GM21390 (cell line): Measurements from ENCODE around the gene HHIPL1.

ENCODE experiments used
- ATAC-seq: cut with Tn5 transposase; IDR thresholded peaks from one replicate; pipeline ENCODE4 v1.9.1; 2021; ENCODE audit not compliant: unreplicated experiment

Gene HHIPL1

DNA sequence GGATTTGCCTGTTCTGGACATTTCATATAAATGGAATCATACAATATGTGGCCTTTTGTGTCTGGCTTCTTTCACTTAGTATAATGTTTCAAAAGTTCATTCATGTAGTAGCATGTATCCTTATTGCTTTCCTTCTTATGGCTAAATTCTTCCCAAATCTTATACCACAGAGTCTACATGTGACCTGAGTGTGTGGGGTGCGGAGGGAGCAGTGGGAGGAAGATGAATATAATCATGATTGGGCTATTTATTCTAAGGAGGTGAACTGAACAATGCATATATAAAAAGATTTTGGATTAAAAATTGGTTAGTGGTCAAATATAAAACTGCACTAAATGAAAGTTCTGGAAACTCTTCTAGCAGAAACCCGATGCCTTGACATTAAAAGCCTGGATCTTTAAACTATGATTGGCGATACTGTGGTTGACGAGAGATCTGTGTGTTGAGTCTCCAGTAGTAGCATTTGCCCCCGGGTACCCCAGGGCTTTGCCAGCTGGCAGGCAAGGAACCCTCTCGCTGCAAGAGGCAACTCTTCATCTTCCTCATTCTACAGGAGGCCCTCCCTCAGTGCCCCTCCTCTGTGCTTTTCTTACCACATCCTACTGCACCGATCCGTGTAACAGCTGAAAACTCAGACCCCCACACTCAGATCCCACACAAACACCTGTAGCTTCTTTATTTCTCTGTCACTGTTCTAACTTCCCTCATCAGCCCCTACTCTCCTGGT, 41.8 kb downstream of the HHIPL1 start:
- no peak for ATAC-seq

GRCh38 chr14:99687284-99688209, 42.6 kb downstream of the HHIPL1 start:
- ATAC-seq = no peak

GRCh38 chr14:99688210-99688581, 43.3 kb downstream of the HHIPL1 start:
- no peak for ATAC-seq

DNA sequence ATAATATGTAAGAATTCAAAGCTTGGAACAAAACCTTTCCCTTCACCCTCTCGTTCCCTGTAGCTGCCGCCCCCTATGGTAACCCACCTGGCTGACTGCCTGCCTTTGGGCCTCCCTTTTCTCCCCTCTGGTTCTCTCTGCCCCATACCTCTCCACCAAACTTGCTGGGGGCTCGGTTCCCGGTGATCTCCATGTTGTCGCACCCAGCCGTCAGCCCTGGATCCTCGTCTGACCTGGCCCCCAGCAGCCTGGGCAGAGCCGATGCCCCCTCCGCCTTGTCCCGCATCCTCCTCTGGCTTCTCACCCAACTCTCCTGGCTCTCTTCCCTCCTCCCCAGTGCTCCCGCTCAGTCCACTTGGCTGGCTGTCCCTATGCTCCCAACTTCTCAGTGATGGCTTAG, 43.7 kb downstream of the HHIPL1 start:
- no peak for ATAC-seq

DNA sequence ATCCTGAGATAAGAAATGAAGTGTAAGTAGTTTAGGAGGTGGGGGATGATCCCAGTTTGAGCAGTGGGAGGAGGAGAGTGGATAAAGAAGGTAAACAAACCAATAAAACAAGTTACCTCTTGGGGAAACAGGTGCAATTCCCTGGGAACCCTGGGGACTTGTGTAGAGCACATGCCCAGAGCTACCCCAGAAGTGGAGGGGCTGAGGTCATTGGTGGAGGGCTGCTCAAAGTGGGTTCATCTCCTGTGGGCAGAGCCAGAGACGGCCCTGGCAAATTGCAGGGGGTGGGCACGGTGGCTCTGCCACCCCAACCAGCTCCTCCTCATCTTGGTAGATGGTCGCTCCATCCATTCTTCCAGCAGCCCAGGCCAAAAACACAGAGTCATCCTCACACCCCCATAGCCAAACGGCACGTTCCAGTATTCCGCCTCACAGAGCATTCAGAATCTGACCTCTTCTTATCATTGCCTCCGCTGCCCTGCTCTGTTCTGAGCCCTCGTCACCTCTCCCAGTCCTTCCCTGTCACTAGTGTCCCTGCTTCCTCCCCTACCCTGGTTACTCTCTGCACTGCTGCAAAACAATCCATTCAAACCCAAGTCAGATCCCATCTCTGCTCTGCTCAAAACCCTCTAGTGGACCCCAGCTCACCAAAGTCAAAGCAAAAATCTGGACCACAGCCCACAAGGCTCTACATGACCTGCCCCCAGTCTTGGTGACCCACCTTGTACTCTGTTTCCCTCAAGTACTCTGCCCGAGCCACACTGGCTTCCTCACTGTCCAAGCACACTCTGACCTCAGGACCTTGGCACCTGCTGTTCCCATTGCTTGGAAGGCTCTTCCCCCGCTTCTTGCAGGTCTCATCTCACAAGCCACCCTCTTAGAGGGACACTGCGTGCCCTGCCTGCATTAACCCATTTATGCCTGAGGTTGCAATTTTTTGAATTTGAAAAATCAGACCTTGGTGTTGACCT, 44.6 kb downstream of the HHIPL1 start:
- no peak for ATAC-seq

DNA sequence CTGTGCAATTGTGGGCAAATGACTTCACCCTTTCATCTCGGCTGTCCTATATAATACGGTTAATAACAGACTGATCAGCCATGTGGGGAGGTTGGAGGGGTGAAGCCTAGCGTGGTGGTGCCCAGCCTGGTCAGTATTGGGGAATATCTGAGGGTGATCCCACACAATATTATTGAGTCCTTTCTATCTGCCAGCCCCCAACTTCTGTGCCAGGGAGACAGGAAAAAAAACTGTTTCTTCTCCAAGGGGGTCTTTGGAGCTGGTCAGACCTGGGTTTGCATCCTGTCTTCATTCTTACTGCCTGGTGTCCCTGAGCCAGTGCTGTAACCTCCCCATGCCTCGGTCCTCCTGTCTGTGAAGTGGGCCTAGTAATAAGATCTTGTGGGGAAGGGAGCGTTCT, 45.7 kb downstream of the HHIPL1 start:
- ATAC-seq = no peak

- no peak for ATAC-seq
Measured at GRCh38 chr14:99691111-99691885, 46.4 kb downstream of the HHIPL1 start.

GRCh38 chr14:99693918-99694317, 49.0 kb downstream of the HHIPL1 start:
- no peak for ATAC-seq

DNA sequence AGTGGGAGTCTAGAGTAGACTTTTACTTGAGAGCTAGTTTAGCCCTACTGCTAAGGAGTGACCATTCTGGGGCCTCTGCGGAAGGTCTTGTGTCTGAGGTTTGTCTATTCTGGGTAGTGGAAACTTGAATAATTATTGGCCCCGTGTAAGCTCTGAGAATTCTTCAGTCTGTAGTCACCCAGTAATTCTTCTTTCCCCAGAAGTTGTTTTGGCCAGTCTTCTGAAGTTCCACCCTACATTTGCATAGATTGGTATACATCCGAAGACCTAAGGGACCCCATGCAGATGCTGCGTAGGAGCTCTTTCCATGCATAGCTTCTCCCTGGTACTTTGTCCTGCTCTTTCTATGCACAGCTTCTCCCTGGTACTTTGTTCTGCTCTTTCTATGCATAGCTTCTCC, 52.0 kb downstream of the HHIPL1 start:
- ATAC-seq = no peak

GRCh38 chr14:99698236-99698635, 53.3 kb downstream of the HHIPL1 start:
- no peak for ATAC-seq

DNA sequence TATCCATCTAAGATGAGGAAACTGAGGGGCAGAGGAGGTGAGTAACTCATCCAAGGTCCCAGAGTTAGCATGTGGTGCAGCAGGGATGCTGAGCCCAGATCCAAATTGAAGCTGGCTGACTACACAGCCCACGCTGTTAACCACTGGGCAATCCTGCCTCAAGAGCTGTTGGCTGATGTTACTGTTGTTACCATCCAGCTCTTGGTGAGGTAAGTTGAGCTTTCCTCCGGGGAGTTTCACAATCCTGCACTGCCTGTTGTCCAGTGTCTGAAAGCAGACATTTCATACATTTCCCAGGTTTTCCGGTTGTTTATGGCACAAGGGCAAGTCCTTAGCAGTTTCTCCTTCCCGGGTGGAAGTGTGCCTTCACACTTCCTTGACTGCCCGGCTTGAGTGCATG, 53.7 kb downstream of the HHIPL1 start:
- no peak for ATAC-seq

DNA sequence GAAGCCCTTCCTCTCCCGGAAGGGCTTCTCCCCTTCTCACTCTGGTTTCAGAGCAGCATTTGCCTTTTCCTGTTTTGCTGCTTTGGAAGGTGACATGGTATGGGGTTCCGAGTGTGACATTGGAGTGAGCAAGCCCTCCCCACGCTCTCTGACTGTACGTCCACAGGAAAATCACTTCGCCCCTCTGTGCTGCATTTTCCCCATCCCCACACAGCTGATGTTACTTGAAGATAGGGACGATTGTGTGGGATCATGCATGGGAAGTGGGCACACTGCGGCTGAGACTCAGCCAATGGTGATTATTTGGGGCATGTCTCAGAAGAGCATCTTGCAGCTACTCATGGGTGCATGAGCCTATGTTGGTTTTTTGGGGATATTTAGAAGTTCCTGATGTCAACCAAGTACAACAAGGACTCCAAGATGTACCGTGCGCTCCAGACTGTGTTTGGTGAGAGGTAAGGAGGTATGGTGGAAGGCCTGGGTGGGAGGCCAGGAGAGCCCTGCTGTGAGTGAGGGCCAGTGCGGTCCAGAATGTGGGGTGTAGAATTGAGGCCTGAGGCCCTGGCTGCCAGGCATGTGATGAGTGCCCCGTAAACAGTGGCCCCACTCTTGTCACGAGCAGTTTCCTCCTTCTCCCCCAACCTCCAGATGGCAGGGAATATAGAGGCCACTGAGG, 54.3 kb downstream of the HHIPL1 start:
- no peak for ATAC-seq

DNA sequence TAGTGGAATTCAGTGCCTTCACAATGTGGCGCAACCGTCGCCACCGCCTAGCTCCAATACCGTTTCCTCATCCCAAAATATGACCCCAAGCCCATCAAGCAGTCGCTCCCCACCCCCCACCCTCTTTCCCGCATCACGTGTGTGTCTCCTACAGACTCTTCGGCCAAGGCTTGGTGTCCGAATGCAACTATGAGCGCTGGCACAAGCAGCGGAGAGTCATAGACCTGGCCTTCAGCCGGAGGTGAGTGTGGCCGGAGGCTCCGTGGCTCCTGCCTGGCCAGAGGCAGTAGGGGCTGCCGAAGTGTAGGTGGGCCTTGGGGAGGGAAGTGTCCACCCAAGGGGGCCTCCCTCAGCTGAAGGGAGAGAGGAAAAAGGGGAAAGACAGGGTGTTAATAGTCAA, 54.9 kb downstream of the HHIPL1 start:
- no peak for ATAC-seq

- ATAC-seq = no peak
Measured at GRCh38 chr14:99700379-99700778, 55.5 kb downstream of the HHIPL1 start.

- ATAC-seq = no peak
Measured at GRCh38 chr14:99701260-99701659, 56.3 kb downstream of the HHIPL1 start.

GRCh38 chr14:99702115-99702514, 57.2 kb downstream of the HHIPL1 start:
- ATAC-seq = no peak

GRCh38 chr14:99703381-99703780, 58.5 kb downstream of the HHIPL1 start:
- no peak for ATAC-seq

DNA sequence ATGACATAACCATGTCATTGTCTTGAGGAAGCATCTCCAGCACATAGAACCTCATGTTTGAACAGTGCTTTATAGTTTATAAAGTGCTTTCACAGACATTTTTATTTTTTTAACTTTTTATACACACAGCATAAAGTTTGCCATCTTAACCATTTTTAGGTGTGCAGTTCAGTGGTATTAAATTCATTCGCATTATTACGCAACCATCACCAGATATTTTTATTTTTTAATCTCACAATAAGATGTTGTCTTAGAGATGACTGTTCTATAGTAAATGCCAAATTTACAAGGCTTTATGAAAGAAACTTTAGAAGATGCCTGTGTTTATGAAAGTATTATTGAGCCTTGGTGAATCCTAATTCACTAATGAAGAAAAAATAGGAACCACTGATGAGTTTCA, 59.1 kb downstream of the HHIPL1 start:
- no peak for ATAC-seq

- no peak for ATAC-seq
Measured at GRCh38 chr14:99706107-99706900, 61.4 kb downstream of the HHIPL1 start.
